Measurements from ENCODE around the gene RAP1A.

Gene RAP1A

DNA sequence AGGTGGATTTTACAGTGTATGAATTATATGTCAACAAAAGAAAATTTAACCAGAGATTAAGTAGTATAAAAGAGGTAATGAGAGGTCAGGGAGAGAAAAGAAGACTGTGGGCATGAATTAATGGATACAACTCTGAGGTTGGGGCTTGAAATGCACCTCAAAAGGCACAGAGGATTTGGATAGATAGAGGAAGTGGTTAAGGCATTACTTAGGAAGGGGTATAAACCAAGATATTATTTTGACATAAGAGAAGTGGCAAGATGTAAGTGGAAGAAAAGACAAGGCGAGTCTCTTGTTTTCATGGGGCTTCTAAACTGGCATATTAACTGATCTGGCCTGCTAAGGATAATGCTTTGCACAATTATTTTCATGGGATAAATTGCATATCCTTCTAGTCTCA lies 34.1 kb downstream of the RAP1A start:
- no peak overlapping the region for H3K14ac ChIP-seq (ENCODE audit: low read length in 2 of 2)
- H3K18ac ChIP-seq (ENCODE audit: low read depth in 1 of 2, low read length in 2 of 2), result no peak overlapping the region
- H3K4me3 ChIP-seq (ENCODE audit: insufficient read depth in 1 of 2, low read depth in 1 of 2, low read length in 2 of 2), result no peak overlapping the region
- H2BK120ac ChIP-seq (ENCODE audit: low read depth, low read length), result no peak overlapping the region
- H3K27me3 ChIP-seq (ENCODE audit: control insufficient read depth in 1 of 2, insufficient read depth in 1 of 2, low read length in 2 of 2), result no peaks in the 10 kb centered on the region
- H3K23ac ChIP-seq (ENCODE audit: low read length in 2 of 2), result no peak overlapping the region
- no peak overlapping the region for H3K9ac ChIP-seq (ENCODE audit: low read length)
- H2AFZ ChIP-seq (ENCODE audit: low read depth, low read length), result no peak overlapping the region
- peaks cover 17% of the 10 kb centered on the region for H3K79me1 ChIP-seq (replicated peaks; ENCODE audit: low read length, poor library complexity, severe bottlenecking)
- H2AK5ac ChIP-seq (ENCODE audit: low read length, severe bottlenecking), result no peak overlapping the region
- no peak overlapping the region for H3K27ac ChIP-seq (ENCODE audit: low read length, poor library complexity, severe bottlenecking)
- H2BK15ac ChIP-seq (ENCODE audit: low read depth, poor library complexity, severe bottlenecking), result no peak overlapping the region
- H3K4me2 ChIP-seq (ENCODE audit: low read length, poor library complexity, severe bottlenecking), result no peak overlapping the region
- peaks cover 1 to 7% of the 10 kb centered on the region in 2 experiments for H3K36me3 ChIP-seq (ENCODE audit: control insufficient read depth in 1 of 2, insufficient read depth in 2 of 2, low read depth in 1 of 2, low read length in 2 of 2)
- no peak for DNase-seq
- H3K9me3 ChIP-seq (ENCODE audit: control insufficient read depth, low read length), result no peaks in the 10 kb centered on the region
- H4K8ac ChIP-seq (ENCODE audit: low read length), result no peak overlapping the region
- no peak overlapping the region for H3K4ac ChIP-seq (ENCODE audit: low read depth in 1 of 2, low read length in 2 of 2)
- no peak overlapping the region for H4K91ac ChIP-seq (ENCODE audit: low read length)
- H2BK5ac ChIP-seq (ENCODE audit: low read depth, low read length, poor library complexity, severe bottlenecking), result no peak overlapping the region
- 95% methylated on average over 1 of the region's 1 CpG for WGBS
- peaks cover 4% of the 10 kb centered on the region for H3K4me1 ChIP-seq (ENCODE audit: control insufficient read depth, insufficient read depth, low read depth, low read length)
- H2BK12ac ChIP-seq (ENCODE audit: low read length in 2 of 2), result no peak overlapping the region

DNA sequence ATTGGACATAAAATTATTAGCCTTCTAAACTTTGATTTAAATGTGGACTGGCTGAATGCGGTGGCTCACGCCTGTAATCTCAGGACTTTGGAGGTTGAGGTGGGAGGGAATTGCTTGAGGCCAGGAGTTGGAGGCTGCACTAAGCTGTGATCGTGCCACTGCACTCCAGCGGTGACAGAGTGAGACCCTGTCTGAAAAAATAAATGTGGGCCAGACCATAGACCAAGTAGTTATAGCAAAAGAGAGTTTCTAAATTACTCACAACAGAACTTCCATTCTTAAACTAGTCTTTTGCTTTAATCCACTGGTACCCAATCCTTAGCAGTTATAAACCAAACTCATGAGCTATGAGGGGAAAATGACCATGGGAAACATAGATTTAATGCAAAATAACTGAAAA lies 35.2 kb downstream of the RAP1A start:
- no peak overlapping the region for H2BK15ac ChIP-seq (ENCODE audit: low read depth, poor library complexity, severe bottlenecking)
- H3K27ac ChIP-seq (ENCODE audit: low read length, poor library complexity, severe bottlenecking), result no peak overlapping the region
- no peaks in the 10 kb centered on the region for H3K36me3 ChIP-seq (ENCODE audit: control insufficient read depth in 1 of 2, insufficient read depth in 2 of 2, low read depth in 1 of 2, low read length in 2 of 2)
- no peak overlapping the region for H2BK5ac ChIP-seq (ENCODE audit: low read depth, low read length, poor library complexity, severe bottlenecking)
- no peak overlapping the region for H4K8ac ChIP-seq (ENCODE audit: low read length)
- H3K14ac ChIP-seq (ENCODE audit: low read length in 2 of 2), result no peak overlapping the region
- 92% methylated on average over 3 of the region's 4 CpGs for WGBS
- peaks cover 2% of the 10 kb centered on the region for H3K4me1 ChIP-seq (ENCODE audit: control insufficient read depth, insufficient read depth, low read depth, low read length)
- no peak overlapping the region for H3K18ac ChIP-seq (ENCODE audit: low read depth in 1 of 2, low read length in 2 of 2)
- no peak overlapping the region for H2AFZ ChIP-seq (ENCODE audit: low read depth, low read length)
- no peak overlapping the region for H2AK5ac ChIP-seq (ENCODE audit: low read length, severe bottlenecking)
- no peak overlapping the region for H3K4ac ChIP-seq (ENCODE audit: low read depth in 1 of 2, low read length in 2 of 2)
- no peak overlapping the region for H3K4me2 ChIP-seq (ENCODE audit: low read length, poor library complexity, severe bottlenecking)
- no peak overlapping the region for H2BK12ac ChIP-seq (ENCODE audit: low read length in 2 of 2)
- H3K9me3 ChIP-seq (ENCODE audit: control insufficient read depth, low read length), result no peaks in the 10 kb centered on the region
- H3K9ac ChIP-seq (ENCODE audit: low read length), result no peak overlapping the region
- no peak overlapping the region for H3K4me3 ChIP-seq (ENCODE audit: insufficient read depth in 1 of 2, low read depth in 1 of 2, low read length in 2 of 2)
- H4K91ac ChIP-seq (ENCODE audit: low read length), result no peak overlapping the region
- peaks cover 10% of the 10 kb centered on the region for H3K79me1 ChIP-seq (replicated peaks; ENCODE audit: low read length, poor library complexity, severe bottlenecking)
- DNase-seq, result no peak
- no peaks in the 10 kb centered on the region for H3K27me3 ChIP-seq (ENCODE audit: control insufficient read depth in 1 of 2, insufficient read depth in 1 of 2, low read length in 2 of 2)
- no peak overlapping the region for H3K23ac ChIP-seq (ENCODE audit: low read length in 2 of 2)
- H2BK120ac ChIP-seq (ENCODE audit: low read depth, low read length), result no peak overlapping the region

DNA sequence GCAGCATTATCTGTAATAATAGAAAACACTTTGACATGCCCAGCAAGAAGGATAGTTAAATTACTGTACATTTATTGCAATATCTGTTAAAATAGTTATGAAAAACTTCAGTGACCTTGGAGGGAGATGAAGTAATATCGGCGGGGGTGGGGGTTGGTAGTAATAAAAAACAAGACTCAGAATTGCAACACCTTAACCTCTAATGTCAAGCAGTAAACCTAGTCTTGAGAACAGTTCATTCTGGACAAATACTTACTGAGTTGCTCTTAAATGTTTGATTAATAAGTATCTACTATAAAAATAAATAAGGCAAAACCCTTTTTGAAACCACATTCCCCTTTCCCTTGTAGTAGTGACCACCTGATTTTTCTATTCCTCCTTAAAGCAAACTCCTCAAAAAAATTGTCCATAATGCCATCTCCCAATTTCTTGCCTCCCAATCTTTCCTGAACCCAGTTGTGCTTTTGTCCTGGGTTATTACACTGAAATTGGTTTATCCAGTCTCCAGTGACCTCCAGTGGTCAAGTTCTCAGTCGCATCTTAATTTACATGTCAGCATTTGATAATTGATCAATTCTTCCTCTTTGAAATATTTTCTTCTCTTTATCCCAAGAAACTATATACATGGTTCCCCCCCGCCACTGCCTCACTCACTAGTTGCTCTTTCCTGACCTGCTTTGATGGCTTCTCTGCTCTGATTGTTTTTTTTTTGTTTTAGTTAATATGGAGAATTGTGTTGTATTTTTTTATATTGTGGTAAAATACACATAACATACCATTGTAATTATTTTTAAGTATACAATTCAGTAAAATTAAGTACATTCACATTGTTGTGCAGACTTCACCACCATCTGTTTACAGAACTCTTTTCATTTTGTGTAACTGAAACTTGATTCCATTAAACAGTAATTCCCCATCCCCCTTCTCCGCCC lies 36.8 kb downstream of the RAP1A start:
- Histone ChIP-seq H3K4ac (ENCODE audit: low read depth in 1 of 2, low read length in 2 of 2) (no peak overlapping the region), H3K4me2 (ENCODE audit: low read length, poor library complexity, severe bottlenecking) (no peak overlapping the region), H3K9ac (ENCODE audit: low read length) (peak overlapping the region; percentile 39), H4K91ac (ENCODE audit: low read length) (no peak overlapping the region), H2BK15ac (ENCODE audit: low read depth, poor library complexity, severe bottlenecking) (no peak overlapping the region), H3K27ac (ENCODE audit: low read length, poor library complexity, severe bottlenecking) (no peak overlapping the region), H2AK5ac (ENCODE audit: low read length, severe bottlenecking) (no peak overlapping the region), H3K79me1 (replicated peaks; ENCODE audit: low read length, poor library complexity, severe bottlenecking) (peaks cover 17% of the 10 kb centered on the region), H3K36me3 (ENCODE audit: control insufficient read depth in 1 of 2, insufficient read depth in 2 of 2, low read depth in 1 of 2, low read length in 2 of 2) (no peaks in the 10 kb centered on the region), H2BK120ac (ENCODE audit: low read depth, low read length) (no peak overlapping the region), H2BK5ac (ENCODE audit: low read depth, low read length, poor library complexity, severe bottlenecking) (no peak overlapping the region), H3K18ac (ENCODE audit: low read depth in 1 of 2, low read length in 2 of 2) (no peak overlapping the region), H2BK12ac (ENCODE audit: low read length in 2 of 2) (no peak overlapping the region), H4K8ac (ENCODE audit: low read length) (no peak overlapping the region), H2AFZ (ENCODE audit: low read depth, low read length) (no peak overlapping the region), H3K4me3 (ENCODE audit: insufficient read depth in 1 of 2, low read depth in 1 of 2, low read length in 2 of 2) (no peak overlapping the region), H3K27me3 (ENCODE audit: control insufficient read depth in 1 of 2, insufficient read depth in 1 of 2, low read length in 2 of 2) (no peaks in the 10 kb centered on the region), H3K14ac (ENCODE audit: low read length in 2 of 2) (no peak overlapping the region), H3K9me3 (ENCODE audit: control insufficient read depth, low read length) (no peaks in the 10 kb centered on the region), H3K23ac (ENCODE audit: low read length in 2 of 2) (no peak overlapping the region), H3K4me1 (ENCODE audit: control insufficient read depth, insufficient read depth, low read depth, low read length) (peaks cover 2% of the 10 kb centered on the region)
- peak; percentile 71 for DNase-seq
- WGBS, result 58% methylated on average over 2 of the region's 5 CpGs

DNA sequence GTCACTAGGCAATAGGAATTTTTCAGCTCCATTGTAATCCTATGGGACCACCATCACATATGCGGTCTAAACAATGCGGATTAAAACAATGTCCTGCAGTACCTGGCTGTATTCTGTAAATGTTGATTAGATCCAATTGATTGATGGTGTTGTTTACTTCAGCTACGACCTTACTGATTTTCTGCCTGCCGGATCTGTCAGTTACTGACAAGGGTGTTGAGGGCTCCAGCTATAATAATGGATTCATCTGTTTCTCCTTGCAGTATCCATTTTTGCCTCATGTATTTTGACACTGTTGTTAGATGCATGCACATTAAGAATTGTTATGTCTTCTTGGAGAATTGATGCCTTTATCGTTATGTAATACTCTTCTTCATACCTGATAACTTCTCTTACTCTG lies 39.0 kb downstream of the RAP1A start:
- Histone ChIP-seq H3K4me3 (ENCODE audit: insufficient read depth in 1 of 2, low read depth in 1 of 2, low read length in 2 of 2) (no peak overlapping the region), H3K4ac (ENCODE audit: low read depth in 1 of 2, low read length in 2 of 2) (no peak overlapping the region), H2BK120ac (ENCODE audit: low read depth, low read length) (no peak overlapping the region), H3K9ac (ENCODE audit: low read length) (no peak overlapping the region), H3K36me3 (ENCODE audit: control insufficient read depth in 1 of 2, insufficient read depth in 2 of 2, low read depth in 1 of 2, low read length in 2 of 2) (no peaks in the 10 kb centered on the region), H3K4me2 (ENCODE audit: low read length, poor library complexity, severe bottlenecking) (no peak overlapping the region), H3K27me3 (ENCODE audit: control insufficient read depth in 1 of 2, insufficient read depth in 1 of 2, low read length in 2 of 2) (no peaks in the 10 kb centered on the region), H2BK5ac (ENCODE audit: low read depth, low read length, poor library complexity, severe bottlenecking) (no peak overlapping the region), H2AK5ac (ENCODE audit: low read length, severe bottlenecking) (no peak overlapping the region), H3K14ac (ENCODE audit: low read length in 2 of 2) (no peak overlapping the region), H3K9me3 (ENCODE audit: control insufficient read depth, low read length) (no peaks in the 10 kb centered on the region), H2AFZ (ENCODE audit: low read depth, low read length) (no peak overlapping the region), H2BK12ac (ENCODE audit: low read length in 2 of 2) (no peak overlapping the region), H3K18ac (ENCODE audit: low read depth in 1 of 2, low read length in 2 of 2) (no peak overlapping the region), H2BK15ac (ENCODE audit: low read depth, poor library complexity, severe bottlenecking) (no peak overlapping the region), H4K8ac (ENCODE audit: low read length) (no peak overlapping the region), H4K91ac (ENCODE audit: low read length) (no peak overlapping the region), H3K23ac (ENCODE audit: low read length in 2 of 2) (no peak overlapping the region), H3K79me1 (replicated peaks; ENCODE audit: low read length, poor library complexity, severe bottlenecking) (peaks cover 14% of the 10 kb centered on the region), H3K4me1 (ENCODE audit: control insufficient read depth, insufficient read depth, low read depth, low read length) (peaks cover 2% of the 10 kb centered on the region), H3K27ac (ENCODE audit: low read length, poor library complexity, severe bottlenecking) (no peak overlapping the region)
- DNase-seq, result no peak
- WGBS, result 79% methylated on average over 3 of the region's 5 CpGs

Data from mesenchymal stem cell (in vitro differentiated cells and primary cell).